ENCODE results near the gene GRIK4.
"Not testable (repeated sequence)": the region's sequence is repeated elsewhere in the genome, so short reads cannot be mapped to it uniquely, and the experiment has no call there.

GRIK4 gene

GRCh38 chr11:121029813-121030445 is 518.4 kb downstream of the GRIK4 start:
- DNase-seq: no peak

GRCh38 chr11:121031167-121031566 is 519.6 kb downstream of the GRIK4 start:
- no peak for DNase-seq

- DNase-seq: not testable (repeated sequence)
Measured at GRCh38 chr11:121031648-121032047, 520.1 kb downstream of the GRIK4 start.

- DNase-seq: no peak
Measured at GRCh38 chr11:121032546-121032945, 521.0 kb downstream of the GRIK4 start.

GRCh38 chr11:121033635-121034034 is 522.1 kb downstream of the GRIK4 start:
- no peak for DNase-seq

- no peak for DNase-seq
Measured at GRCh38 chr11:121035169-121035755, 523.7 kb downstream of the GRIK4 start.

GRCh38 chr11:121035780-121036179 is 524.2 kb downstream of the GRIK4 start:
- DNase-seq: no peak

GRCh38 chr11:121037016-121037415 is 525.5 kb downstream of the GRIK4 start:
- DNase-seq: no peak
